GM12874 (cell line): Measurements from ENCODE around the gene RBMS1.

Experiments used
- CTCF ChIP-seq: IDR thresholded peaks from 2 replicates; pipeline ENCODE4 v1.5.1; 2011; ENCODE audit warnings: low read depth, mild to moderate bottlenecking, control low read depth, low read length, moderate library complexity; ENCODE audit not compliant: insufficient read depth

The RBMS1 gene

GRCh38 chr2:160501370-160501769 is 7.8 kb upstream of the RBMS1 start:
- no peak for TF ChIP-seq CTCF

DNA sequence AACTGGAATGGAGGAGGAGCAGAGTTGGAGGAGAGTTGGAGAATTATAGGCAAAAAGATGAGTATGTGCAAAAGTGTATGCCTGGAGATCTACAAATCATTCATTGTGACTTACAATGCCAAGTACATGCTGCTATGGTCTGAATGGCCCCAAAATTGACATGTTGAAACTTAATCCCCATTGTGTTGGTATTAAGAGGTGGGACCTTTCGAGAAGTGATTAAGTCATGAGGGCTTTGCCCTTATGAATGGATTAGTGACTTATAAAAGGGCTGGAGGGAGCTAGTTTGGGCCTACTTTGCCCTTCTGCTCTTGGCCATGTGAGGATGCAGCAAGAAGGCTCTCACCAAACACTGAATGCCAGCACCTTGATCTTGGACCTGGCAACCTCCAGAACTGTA is 6.3 kb upstream of the RBMS1 start:
- no peak for TF ChIP-seq CTCF

- no peak for TF ChIP-seq CTCF
These were observed 4.5 kb upstream of the RBMS1 start for GRCh38 chr2:160498137-160498536.

DNA sequence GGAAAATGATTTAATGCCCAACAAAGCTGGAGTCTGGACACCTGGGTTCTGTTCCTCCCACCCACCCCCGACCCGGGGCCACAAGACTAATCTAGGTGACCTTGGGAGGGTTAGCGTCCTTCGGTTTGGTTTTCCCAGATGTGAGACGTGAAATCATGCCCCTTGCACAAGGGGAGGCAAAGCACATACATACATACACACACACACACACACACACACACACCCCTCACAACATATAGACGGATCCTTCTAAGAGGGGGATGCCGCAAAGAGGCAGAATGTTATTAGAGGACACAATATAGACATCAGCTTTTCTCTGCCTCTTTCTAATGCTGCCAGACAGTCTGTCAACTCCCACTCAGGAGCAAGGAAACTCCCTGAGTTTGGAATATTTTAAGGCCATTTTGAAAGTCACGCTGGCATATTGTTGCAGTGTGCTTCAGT is 616 bp upstream of the RBMS1 start:
- TF ChIP-seq CTCF = no peak

DNA sequence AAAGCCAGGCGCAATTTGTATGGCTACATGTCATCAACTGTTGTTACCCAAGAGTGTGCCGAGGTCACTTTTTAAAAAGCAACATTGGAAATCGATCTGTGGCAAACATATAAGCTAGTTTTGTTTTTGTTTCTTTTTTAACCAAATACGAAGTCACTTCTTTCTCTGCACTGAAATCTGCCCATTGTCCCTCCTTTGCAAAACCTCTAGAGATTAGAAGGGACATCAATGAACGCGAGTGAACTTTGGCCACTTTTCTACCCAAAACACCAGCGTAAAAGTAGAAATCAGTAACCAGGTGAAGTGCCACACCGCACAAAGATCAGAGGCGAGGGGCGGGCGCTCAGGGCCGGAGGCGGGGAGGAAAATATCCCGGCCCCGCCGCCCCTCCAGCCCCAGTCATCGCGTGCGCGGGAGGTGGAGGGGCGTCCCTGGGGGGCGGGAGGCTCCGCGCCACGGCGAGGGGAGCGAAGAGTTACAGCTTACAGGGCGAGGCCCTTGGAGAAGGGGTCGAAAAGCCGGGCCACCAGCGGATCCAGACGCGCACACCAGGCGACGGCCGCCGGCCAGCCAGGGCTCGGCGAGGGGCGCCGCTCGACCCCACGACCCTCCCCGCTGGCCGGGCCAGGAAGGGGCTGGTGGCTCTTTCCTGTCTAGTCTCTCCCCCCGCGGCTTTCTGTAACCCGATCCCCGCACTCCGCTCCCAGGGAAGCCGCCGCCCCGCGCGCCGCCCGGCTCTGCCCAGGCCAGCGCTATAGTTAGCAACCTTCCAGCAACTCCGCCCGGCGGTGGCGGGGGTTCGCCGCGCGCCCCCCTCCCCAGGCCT is 993 bp downstream of the RBMS1 start:
- no peak for TF ChIP-seq CTCF

- TF ChIP-seq CTCF = no peak
These were observed 1.7 kb downstream of the RBMS1 start for GRCh38 chr2:160491911-160492371.

GRCh38 chr2:160490733-160491685 is 2.6 kb downstream of the RBMS1 start:
- TF ChIP-seq CTCF = no peak
